Testis (tissue), 2 donors: ENCODE measurements around the gene TSPAN1.

Experiments
- CTCF ChIP-seq, 3 experiments: fragments of 450-650 bp in 2 of 3; fragments of 200-600 bp in 1 of 3; sonication (generic) in 1 of 3; IDR thresholded peaks; one replicate each; pipeline ENCODE4 v1.5.1; 2016 to 2019; ENCODE audit warnings: antibody characterized with exemption in 3 of 3, mild to moderate bottlenecking in 2 of 3, moderate library complexity in 1 of 3
- POLR2A ChIP-seq: fragments of 450-650 bp; IDR thresholded peaks from one replicate; pipeline ENCODE4 v1.6.1; 2017; ENCODE audit warnings: antibody characterized with exemption, mild to moderate bottlenecking, moderate library complexity

DNA sequence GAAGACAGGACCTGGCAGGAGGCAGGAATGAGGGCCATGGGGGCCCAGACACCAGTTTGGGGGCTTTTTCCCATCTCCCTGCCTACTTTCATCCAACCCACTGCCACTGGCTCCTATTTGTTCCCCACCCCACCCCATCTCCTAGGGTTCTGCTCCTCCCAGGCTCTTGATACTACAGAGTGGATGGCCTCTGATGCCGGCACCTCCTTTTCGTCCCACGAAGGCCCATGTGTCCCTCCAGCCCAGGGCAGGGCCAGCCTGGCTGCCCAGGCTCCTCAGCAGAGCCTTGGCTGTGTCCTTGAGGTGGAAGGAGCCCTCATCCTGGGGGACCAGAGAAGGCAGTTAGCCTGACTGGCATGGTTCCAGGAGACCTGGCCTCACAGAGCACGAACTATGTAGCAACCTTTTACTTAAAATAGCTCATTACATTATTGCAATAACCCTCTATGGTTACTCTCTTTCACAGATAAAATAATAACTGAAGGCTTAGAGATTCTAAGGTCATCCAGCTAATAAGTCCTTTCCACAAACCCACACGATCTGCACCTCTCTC lies 19.8 kb downstream of the TSPAN1 start:
- TF ChIP-seq CTCF (IDR thresholded peaks at IDR 0.05): no peak
- TF ChIP-seq POLR2A: no peak
